ENCODE measurements around the gene PKNOX2. TPM values are rescaled to one million over a fixed set of nuclear protein-coding genes. Genes with fewer than 3 reads are reported as not detected.

PKNOX2 gene
- total and polyA plus RNA-seq, 2 of the 8 experiments (the other 6 are each of a cell fraction or from before 2014, with no cell fraction given), result 2.0 TPM

GRCh38 chr11:125233116-125233515, 68.6 kb downstream of the PKNOX2 start:
- H2BK12ac ChIP-seq (ENCODE audit: low read depth, low read length), result no peak overlapping the region
- H3K56ac ChIP-seq (replicated peaks; ENCODE audit: insufficient read length, low read depth, low read length), result no peak overlapping the region
- H2BK15ac ChIP-seq (ENCODE audit: low read length), result no peak overlapping the region
- H3K23ac ChIP-seq (ENCODE audit: insufficient read length), result no peak overlapping the region
- FAIRE-seq (no peak), DNase-seq (ENCODE audit: low read depth in 1 of 2, low spot score in 2 of 2) (no peak)
- CTCF ChIA-PET (ENCODE audit: partially characterized antibody), result interaction anchor here (0.6 to 4.4 kb wide), 8 partner anchors 8 to 200 kb away, joined by 3 to 23 read pairs (median 4); no protein-coding TSS in a partner anchor
- no peaks in the 10 kb centered on the region for H4K20me1 ChIP-seq (replicated peaks in 1 of 2; ENCODE audit: control insufficient read depth in 1 of 2, insufficient read depth in 2 of 2, low read length in 2 of 2)
- no peaks in the 10 kb centered on the region for H3K79me2 ChIP-seq (ENCODE audit: control insufficient read depth in 1 of 2, insufficient read depth in 2 of 2, low read length in 2 of 2)
- no peaks in the 10 kb centered on the region; the same call in 1 of the 2 replicates for H3K23me2 ChIP-seq (ENCODE audit: low read depth, low read length)
- H3K4ac ChIP-seq (replicated peaks; ENCODE audit: insufficient read length, low read depth, low read length), result no peak overlapping the region
- H2AFZ ChIP-seq (ENCODE audit: low read length), result no peak overlapping the region
- no peak overlapping the region for H2AK5ac ChIP-seq (ENCODE audit: low read depth, low read length)
- H2BK120ac ChIP-seq (replicated peaks; ENCODE audit: low read depth, low read length), result no peak overlapping the region
- POLR2A ChIA-PET (ENCODE audit: partially characterized antibody), result interaction anchor here (1.0 kb wide), 1 partner anchor 69 kb away, joined by 3 read pairs; the partner anchor contains the start of gene PKNOX2
- H3K27ac ChIP-seq (ENCODE audit: low read depth, low read length), result no peak overlapping the region
- H3K14ac ChIP-seq (ENCODE audit: insufficient read length), result no peak overlapping the region
- H3K4me1 ChIP-seq (replicated peaks in 1 of 4; ENCODE audit: control insufficient read depth in 3 of 4, insufficient read depth in 4 of 4, low read length in 3 of 4), result peaks cover 2 to 16% (median 10%) of the 10 kb centered on the region in 4 experiments; a peak in 5 of 7 replicates
- H3K27me3 ChIP-seq (replicated peaks in 1 of 4; ENCODE audit: control insufficient read depth in 3 of 4, extremely low read depth in 1 of 4, insufficient read depth in 3 of 4, low read length in 3 of 4), result peaks cover 0 to 4% (median 0%) of the 10 kb centered on the region in 4 experiments; a peak in 1 of 7 replicates
- no peaks in the 10 kb centered on the region for H3K79me1 ChIP-seq (ENCODE audit: low read depth, low read length)
- no peaks in the 10 kb centered on the region for H3K36me3 ChIP-seq (ENCODE audit: control insufficient read depth in 2 of 4, insufficient read depth in 4 of 4, low read length in 3 of 4)
- H3K9ac ChIP-seq (replicated peaks in 1 of 4; ENCODE audit: extremely low read depth in 1 of 4, low read depth in 3 of 4, low read length in 3 of 4), result no peak overlapping the region
- H3K9me3 ChIP-seq (ENCODE audit: insufficient read depth in 2 of 2, low read depth in 1 of 2, low read length in 1 of 2), result no peaks in the 10 kb centered on the region
- H2BK5ac ChIP-seq (ENCODE audit: low read depth, low read length), result no peak overlapping the region
- no peak overlapping the region for H4K8ac ChIP-seq (ENCODE audit: extremely low read depth, insufficient read depth, low read length)
- H3K4me2 ChIP-seq (ENCODE audit: insufficient read depth in 1 of 2, low read depth in 2 of 2, low read length in 2 of 2), result no peak overlapping the region
- no peak overlapping the region for H4K5ac ChIP-seq (ENCODE audit: insufficient read length, low read depth, low read length)
- no peak overlapping the region for H2BK20ac ChIP-seq (ENCODE audit: low read length)
- H3K18ac ChIP-seq (ENCODE audit: extremely low read depth, low read length), result no peak overlapping the region
- no peak overlapping the region for H3K4me3 ChIP-seq (ENCODE audit: extremely low read depth in 1 of 4, insufficient read depth in 2 of 4, low read depth in 3 of 4, low read length in 4 of 4)
- WGBS, 2 experiments (ENCODE audit: extremely low coverage in 1 of 2, insufficient coverage in 1 of 2, insufficient read length in 1 of 2, insufficient replicate concordance in 2 of 2, low coverage in 1 of 2, low lambda C conversion rate in 2 of 2, missing lambda C conversion rate in 1 of 2), result 96% methylated on average over 1 of the region's 1 CpG; no CpG with 5 or more reads in 1 of the 2 experiments
- no peak overlapping the region for H4K91ac ChIP-seq (replicated peaks; ENCODE audit: insufficient read length, low read length)
- TF ChIP-seq, protein P1, sequence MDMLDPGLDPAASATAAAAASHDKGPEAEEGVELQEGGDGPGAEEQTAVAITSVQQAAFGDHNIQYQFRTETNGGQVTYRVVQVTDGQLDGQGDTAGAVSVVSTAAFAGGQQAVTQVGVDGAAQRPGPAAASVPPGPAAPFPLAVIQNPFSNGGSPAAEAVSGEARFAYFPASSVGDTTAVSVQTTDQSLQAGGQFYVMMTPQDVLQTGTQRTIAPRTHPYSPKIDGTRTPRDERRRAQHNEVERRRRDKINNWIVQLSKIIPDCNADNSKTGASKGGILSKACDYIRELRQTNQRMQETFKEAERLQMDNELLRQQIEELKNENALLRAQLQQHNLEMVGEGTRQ (IDR thresholded peaks at IDR 0.05; ENCODE audit: low read length), result no peak
- no peak for TF ChIP-seq CHD2 (IDR thresholded peaks at IDR 0.05; ENCODE audit: low read length)
- TF ChIP-seq BCL11A (IDR thresholded peaks at IDR 0.05; ENCODE audit: low read depth in 2 of 2, low read length in 2 of 2), result no peak
- TF ChIP-seq TCF12 (IDR thresholded peaks at IDR 0.05; ENCODE audit: low read depth, low read length), result no peak
- no peak for TF ChIP-seq RXRA (IDR thresholded peaks at IDR 0.05; ENCODE audit: insufficient read depth, low read depth, low read length)
- TF ChIP-seq PHF8 (conservative IDR thresholded peaks at IDR 0.05; ENCODE audit: low read depth, low read length), result no peak
- TF ChIP-seq CTCF (IDR thresholded peaks at IDR 0.05; ENCODE audit: control extremely low read depth in 1 of 3, insufficient read depth in 1 of 3, low read depth in 1 of 3, low read length in 3 of 3), result no peak
- TF ChIP-seq FOSL1 (IDR thresholded peaks at IDR 0.05; ENCODE audit: insufficient read depth, low read depth, low read length), result no peak
- TF ChIP-seq SIX5 (IDR thresholded peaks at IDR 0.05; ENCODE audit: low read depth, low read length), result no peak
- no peak for TF ChIP-seq HDAC2 (IDR thresholded peaks at IDR 0.05; ENCODE audit: borderline replicate concordance in 1 of 2, low read depth in 2 of 2, low read length in 2 of 2)

Measured in H1 (cell line).